Bronchus fibroblast of lung (primary cell): ENCODE measurements around the gene PRIMA1. TPM values are rescaled to one million over a fixed set of nuclear protein-coding genes. Genes with fewer than 3 reads are reported as not detected.

Experiments used
- total RNA-seq: library from RNA; depleted of rRNA; stranded (reverse); fragments of >200 nt; gene quantifications from 2 replicates; pipeline ENCODE4 v1.2.3, GENCODE V29; 2015

PRIMA1 gene
- not detected in 2 replicates for total RNA-seq

GRCh38 chr14:93788293-93788542 is at the start of gene PRIMA1:
Gene PRIMA1, minus strand, starts transcription at chr14:93788485. Its CDS starts 767 bp downstream, at chr14:93787718.

Other genes starting within 250 kb of the PRIMA1 start
- gene FAM181A, start 138.9 kb upstream of the PRIMA1 start, total RNA-seq = not detected in 2 replicates
- 0.15 TPM in 1 of 2 replicates, not detected in the other for gene ASB2, start 188.1 kb upstream of the PRIMA1 start, total RNA-seq
- gene CCDC197, start 208.8 kb upstream of the PRIMA1 start, total RNA-seq = not detected in 2 replicates
- gene OTUB2, start 237.9 kb upstream of the PRIMA1 start, total RNA-seq = 1.3 TPM in 2 replicates